CD4-positive, alpha-beta T cell treated with Interleukin-21 for 1 hour (primary cell): ENCODE data around the gene NETO2.
A peak's percentile ranks its signal among the peaks of the same experiment; 100 is the strongest.
"Not testable (repeated sequence)": the region's sequence is repeated elsewhere in the genome, so short reads cannot be mapped to it uniquely, and the experiment has no call there.

Experiments
- DNase-seq: peaks from one replicate; pipeline ENCODE4 v3.0.0-alpha.2; 2020

NETO2 gene

DNA sequence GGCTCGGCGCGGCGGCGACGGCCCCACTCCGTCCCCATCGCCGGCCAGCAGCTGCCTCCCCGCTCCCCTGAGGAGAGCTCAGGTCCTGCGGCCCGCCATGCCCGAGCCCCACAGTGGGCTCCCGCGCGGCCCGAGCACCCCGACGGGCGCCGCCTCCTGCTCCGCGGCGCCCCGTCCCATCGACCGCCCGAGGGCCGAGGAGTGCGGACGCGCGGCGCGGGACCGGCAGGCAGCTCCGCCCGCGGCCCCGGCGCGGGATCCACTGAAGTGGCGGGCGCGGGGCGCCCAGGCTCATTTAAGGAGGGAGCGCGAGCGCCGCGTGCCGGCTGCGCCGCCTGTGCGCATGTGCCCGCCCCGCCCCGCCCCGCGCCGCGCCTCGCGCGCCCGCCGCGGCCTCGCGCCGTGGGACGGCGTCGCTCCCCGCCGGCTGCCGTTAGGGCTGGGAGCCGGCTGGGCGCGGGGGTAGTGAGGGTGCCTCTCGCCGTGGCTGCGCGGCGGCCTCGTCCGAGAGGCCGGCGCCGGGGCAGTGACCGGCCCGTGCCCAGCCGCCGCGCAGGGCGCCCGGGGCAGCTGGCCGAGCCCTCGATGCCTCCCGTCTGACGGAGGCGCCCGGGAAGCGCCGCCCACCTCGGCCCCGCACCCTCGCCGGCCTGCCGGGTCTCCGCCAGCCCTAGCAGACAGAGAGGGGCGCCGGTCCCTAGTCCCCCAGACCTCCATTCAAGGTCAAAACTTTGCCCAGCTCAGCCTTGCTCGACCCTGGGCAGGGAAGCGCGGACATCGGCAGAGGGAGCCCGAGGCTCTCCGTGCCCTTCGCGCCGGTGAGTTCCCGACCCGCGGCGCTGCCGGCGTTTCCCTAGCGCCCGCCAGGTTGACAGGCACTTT lies at the start of gene NETO2:
NETO2 (minus strand) TSS at position 269 of the 882 bp plus-strand sequence. CDS start 333 bp downstream, outside the sequence.
- peak; percentile 69 for DNase-seq

- no peak for DNase-seq
Measured at GRCh38 chr16:47182318-47182717, 38.6 kb upstream of the NETO2 start.

DNA sequence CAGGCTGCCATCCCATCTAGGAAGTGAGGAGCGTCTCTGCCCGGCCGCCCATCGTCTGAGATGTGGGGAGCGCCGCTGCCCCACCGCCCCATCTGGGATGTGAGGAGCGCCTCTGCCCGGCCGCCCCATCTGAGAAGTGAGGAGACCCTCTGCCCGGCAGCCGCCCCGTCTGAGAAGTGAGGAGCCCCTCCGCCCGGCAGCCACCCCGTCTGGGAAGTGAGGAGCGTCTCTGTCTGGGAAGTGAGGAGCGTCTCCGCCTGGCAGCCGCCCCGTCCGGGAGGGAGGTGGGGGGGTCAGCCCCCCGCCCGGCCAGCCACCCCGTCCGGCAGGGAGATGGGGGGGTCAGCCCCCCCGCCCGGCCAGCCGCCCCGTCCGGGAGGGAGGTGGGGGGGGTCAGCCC lies 37.3 kb upstream of the NETO2 start:
- DNase-seq, result not testable (repeated sequence)

- DNase-seq, result no peak
Measured at GRCh38 chr16:47180073-47180472, 36.3 kb upstream of the NETO2 start.

DNA sequence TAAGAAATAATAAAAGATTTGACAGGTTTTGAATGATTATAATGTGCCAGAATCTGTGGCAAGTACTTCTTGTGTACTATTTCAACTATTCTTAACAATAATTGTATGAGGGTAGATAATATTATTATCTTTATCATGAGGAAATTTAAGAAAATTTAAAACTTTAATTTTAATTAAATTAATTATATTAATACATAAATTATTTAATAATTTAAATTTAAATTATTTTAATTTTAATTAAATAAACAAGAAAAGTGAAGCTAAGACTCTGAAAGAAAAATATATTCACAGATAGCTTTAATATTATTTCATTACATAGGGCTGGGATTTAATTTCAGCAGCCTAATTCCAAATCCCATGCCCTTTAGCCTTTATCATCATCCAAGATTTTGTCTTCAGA lies 31.4 kb upstream of the NETO2 start:
- no peak for DNase-seq

DNA sequence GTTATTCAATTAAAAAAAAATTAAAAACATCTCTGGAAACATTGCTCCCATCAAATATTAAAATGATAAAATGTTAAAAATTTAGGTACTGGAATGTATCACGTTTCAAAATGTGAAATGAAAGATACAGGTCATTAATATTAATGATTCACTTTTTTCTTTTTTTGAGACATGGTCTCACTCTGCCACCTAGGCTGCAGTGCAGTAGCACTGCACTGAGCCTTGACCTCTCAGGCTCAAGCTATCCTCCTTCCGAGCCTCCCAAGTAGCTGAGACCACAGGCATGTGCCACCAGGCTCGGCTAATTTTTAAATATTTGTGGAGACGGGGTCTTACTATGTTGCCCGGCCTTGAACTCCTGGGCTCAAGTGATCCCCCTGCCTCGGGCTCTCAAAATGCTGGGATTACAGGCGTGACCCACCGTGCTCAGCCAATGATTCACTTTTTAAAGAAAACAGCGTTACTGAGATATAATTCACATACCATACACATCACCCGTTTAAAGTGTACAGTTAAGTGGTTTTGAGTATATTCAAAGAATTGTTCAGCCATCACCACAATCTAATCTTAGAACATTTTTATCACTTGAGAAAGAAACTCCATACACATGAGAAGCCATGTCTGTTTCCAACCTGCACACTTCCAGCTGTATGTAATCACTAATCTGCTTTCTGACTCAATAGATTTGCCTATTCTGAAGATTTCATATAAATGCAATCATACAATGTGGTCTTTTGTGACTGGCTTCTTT lies 19.1 kb upstream of the NETO2 start:
- no peak for DNase-seq

DNA sequence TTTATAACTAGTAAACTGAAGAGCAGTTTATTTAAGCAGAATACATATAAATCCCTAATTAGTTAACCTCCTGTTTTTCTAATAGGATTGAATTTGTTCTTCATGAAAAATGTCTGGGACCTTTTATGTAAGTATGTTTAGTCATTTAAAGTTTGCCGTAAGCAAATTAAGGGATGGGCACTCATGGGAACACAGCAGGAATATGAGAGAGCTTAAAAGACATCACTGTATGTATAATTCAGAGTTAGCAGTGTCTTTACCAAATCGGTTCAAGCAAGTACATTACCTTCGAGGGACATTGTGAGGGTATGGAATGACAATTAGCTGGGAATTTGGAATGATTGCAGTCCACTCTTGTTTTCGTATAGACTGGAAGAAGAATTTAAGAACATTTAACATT lies 17.7 kb upstream of the NETO2 start:
- no peak for DNase-seq

DNA sequence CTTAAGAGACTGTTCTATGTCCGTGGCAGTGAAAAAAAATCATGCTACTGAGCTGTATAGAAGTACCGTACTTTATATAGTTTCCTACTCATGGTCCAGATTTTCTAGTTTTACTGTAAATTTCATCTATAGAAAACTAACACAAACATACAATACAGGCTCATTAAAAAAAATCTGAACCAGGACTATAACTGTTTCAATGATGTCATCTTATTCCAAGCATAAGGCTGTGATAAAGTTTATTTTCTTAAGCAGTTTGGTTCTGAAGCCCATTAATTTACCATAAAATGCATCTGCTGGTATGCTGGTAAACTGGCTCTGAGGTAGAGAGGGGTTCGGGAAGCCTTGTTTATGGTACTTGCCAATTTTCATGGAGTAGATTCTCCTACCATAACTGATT lies 16.7 kb upstream of the NETO2 start:
- no peak for DNase-seq

- no peak for DNase-seq
Measured at GRCh38 chr16:47158992-47159391, 15.2 kb upstream of the NETO2 start.

DNA sequence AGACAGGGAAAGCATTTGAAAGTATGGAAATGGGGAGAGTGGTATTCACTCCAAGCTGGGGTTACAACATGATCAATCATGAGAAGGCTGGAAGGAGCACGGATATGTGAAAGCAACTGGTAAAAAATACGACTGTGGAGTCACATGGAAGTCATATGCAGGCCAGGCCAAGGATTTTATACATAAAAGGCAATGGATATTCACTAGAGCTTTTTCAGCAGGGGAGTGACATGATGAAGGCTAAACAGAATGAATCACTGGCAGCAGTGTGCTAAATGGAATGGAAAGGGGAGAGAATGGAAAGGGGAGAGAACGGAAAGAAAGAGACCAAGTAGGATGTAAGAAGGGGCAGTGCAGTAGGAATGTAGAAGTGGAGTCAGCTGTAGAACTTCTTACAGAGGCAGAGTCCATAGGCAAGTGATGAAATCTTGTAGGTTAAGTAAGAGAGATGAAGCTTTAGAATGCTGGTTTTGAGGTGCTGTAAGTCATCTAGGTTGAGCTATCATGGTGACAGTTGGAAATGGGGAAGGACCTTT lies 13.0 kb upstream of the NETO2 start:
- DNase-seq, result no peak

DNA sequence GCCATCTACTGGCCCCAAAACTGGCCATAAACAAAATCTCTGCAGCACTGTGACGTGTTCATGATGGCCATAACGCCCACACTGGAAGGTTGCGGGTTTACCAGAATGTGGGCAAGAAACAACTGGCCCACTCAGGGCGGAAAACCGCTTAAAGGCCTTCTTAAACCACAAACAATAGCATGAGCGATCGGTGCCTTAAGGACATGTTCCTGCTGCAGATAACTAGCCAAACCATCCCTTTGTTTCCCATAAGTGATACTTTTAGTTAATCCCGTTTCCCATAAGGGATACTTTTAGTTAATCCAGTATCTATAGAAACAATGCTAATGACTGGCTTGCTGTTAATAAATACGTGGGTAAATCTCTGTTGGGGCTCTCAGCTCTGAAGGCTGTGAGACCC lies 8.8 kb upstream of the NETO2 start:
- DNase-seq, result not testable (repeated sequence)

DNA sequence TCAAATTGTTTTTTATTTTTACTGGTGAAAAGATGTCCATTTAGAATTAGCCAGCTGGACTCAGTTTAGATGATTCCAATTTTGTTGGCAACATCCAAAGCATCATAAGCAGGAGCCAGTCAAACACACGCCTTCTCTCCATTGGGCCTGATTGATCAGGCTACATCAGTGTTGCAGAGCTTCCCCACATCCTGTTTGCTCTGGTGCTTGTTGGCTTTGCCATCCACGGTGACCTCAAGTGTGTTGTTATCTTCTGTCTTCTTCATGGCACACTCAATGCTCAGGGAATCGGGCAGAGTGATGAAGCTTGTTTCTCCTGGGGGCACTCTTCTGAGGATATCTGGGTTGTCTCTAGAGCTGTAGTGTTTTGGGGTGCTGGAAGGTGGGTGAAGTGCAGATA lies 6.3 kb upstream of the NETO2 start:
- no peak for DNase-seq

- DNase-seq, result no peak
Measured at GRCh38 chr16:47144559-47144877, 773 bp upstream of the NETO2 start.

DNA sequence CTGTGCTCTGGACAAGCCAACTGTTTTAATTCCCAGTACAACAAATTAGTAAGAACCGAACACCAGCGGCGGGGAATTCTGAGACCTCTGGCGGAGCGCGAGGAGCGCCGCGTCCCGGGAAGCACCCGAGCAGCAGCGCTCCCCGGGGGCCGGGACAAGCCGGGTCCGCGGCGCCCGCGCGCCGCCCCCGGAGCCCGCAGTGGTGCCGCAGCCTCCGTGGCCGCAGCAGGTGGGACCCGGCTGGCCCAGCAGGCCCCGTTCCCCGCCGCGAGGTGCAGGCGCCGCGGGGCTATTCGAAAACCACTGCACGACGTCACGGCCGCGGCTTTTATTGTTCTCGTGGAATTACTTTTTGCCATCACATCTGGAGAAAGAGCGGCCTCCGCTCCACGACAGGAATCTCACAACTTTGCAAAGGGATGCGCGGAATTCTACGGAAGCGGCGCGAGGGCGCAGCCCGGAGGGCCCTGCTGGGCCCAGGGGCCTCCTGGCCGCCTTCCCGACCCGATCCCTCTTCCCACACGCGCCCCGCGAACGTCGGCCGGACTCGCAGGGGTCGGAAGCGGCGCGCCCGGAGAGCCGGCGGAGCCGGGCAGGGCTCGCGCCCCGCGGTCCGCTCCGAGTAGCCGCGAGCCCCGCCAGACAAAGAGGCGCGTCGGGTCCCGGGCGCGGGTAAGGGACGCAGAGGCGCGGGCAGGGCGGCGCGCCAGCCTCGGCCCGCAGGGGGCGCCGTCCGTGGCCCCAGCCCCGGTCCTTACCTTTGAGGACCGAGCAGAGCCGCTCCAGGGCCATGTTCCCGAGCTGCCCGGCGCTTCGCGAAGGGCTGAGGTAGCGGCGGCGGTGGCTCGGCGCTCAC lies 696 bp downstream of the NETO2 start:
- peak; percentile 68 for DNase-seq

- DNase-seq, result peak; percentile 8
Measured at GRCh38 chr16:47142486-47142820, 1.3 kb downstream of the NETO2 start.

DNA sequence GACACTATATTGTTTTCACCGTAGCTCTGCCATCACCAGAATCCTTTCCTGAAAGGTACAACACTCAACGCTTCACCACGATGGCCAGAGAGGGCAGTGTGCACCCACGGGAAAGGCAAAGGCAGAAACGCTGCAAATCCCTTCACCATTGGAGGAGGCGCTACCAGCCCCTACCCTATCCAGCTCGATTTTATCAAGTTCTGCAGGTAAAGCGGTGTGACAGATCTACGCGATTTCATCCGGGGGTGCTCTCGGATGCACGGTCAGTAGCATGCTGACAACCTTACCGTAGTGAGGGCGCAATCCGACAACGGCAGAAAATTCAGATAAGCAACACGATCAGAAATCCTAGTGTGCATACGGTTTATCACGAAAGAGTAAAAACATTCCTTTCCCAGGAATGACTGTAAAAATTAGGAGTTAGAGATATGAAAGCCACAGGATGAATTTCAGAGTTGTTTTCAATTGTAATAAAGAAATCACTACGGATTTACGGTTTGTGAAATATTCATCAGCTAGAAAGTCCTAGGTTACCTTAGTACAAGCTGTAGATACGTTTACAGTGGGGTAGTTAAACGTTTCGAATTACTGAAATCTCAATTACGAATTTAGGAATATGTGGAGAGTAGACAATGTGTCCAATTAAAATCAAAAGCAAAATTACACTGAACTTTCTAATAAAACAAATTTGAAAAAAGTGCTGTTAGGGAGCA lies 1.8 kb downstream of the NETO2 start:
- DNase-seq, result peak; percentile 90

- DNase-seq, result no peak
Measured at GRCh38 chr16:47140686-47141085, 3.1 kb downstream of the NETO2 start.

DNA sequence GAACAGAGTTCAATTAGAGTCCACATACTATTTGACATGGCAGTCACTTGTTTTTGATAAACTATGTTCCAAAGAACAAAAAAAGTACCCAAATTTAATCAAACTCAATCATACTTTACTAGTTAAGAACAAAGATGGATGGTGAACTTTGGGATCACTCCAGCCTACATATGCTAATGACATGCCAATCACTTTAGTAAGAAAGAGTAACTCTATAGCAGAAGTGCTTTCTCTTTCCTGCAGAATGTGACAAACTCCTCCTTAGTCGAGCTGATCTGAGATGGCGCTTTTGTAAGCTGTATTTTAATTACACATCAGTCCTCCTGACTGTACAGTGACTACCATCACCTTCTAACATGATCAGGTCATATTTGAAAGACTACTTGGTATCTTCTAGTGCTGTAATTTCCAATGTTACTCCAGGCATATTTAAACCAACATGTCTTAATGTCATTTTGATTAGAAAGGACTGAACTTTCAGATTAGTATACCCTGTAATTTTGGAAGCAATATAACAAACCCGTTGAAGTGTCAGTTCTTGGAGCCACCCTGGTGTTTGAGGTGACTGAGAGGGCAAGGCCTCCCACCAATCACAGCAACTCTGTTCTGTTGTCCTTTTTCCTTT lies 4.1 kb downstream of the NETO2 start:
- DNase-seq, result no peak

DNA sequence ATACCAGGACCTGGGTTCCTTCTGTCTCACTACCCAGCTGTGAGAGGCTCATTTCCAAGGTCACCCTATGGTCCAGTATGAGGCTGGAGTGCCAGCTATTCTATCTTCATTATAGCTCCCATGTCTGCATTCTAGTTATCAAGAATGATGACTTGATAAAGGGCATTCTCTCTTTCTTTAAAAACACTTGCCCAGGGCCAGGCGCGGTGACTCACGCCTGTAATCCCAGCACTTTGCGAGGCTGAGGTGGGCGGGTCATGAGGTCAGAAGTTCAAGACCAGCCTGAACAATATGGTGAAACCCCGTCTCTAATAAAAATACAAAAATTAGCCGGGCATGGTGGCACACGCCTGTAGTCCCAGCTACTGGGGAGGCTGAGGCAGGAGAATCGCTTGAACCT lies 5.8 kb downstream of the NETO2 start:
- not testable (repeated sequence) for DNase-seq

- DNase-seq, result peak; percentile 23
Measured at GRCh38 chr16:47136099-47136842, 7.5 kb downstream of the NETO2 start.

- no peak for DNase-seq
Measured at GRCh38 chr16:47134550-47134949, 9.2 kb downstream of the NETO2 start.
